H1 (cell line): ENCODE data around the gene FXYD7.

Source experiments
- POLR2A ChIP-seq, 2 experiments: IDR thresholded peaks; 1 replicate in 1 of 2; 2 replicates in 1 of 2; pipeline ENCODE4 v1.6.1; 2011; ENCODE audit warnings: low read depth in 2 of 2, low read length in 2 of 2, mild to moderate bottlenecking in 2 of 2; ENCODE audit errors: control extremely low read depth in 1 of 2
- RFX5 ChIP-seq: IDR thresholded peaks from 2 replicates; pipeline ENCODE4 v1.6.1; 2011; ENCODE audit warnings: low read depth, low read length, improper control_type of control experiment, borderline replicate concordance
- YY1 ChIP-seq: IDR thresholded peaks from 2 replicates; pipeline ENCODE4 v1.6.1; 2011; ENCODE audit warnings: low read depth, mild to moderate bottlenecking, low read length
- TF ChIP-seq, protein P1 (sequence below): IDR thresholded peaks from 2 replicates; pipeline ENCODE4 v1.6.1; 2011; ENCODE audit warnings: low read length, improper control_type of control experiment

DNA sequence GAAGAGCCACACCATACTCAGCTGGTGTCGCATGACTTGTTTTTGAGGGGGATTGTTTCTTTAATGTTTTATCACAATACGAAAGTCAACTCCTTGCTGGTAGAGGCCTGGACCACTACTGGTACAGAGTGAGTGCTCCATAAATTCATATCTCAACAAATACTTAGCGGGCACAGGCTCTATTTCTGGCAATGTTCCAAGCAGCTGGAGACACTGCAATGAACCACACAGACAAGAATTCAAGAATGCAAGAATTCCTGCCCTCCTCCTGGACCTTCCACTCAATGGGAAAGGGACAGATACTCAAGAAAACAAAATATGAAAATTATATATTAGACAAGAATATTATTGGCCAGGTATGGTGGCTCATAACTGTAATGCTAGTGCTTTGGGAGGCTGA, 6.4 kb downstream of the FXYD7 start:
- TF ChIP-seq YY1 (no peak), RFX5 (no peak), POLR2A (IDR thresholded peaks at IDR 0.05; ENCODE audit: control extremely low read depth in 1 of 2, low read depth in 2 of 2, low read length in 2 of 2) (no peak)
- TF ChIP-seq, protein P1, sequence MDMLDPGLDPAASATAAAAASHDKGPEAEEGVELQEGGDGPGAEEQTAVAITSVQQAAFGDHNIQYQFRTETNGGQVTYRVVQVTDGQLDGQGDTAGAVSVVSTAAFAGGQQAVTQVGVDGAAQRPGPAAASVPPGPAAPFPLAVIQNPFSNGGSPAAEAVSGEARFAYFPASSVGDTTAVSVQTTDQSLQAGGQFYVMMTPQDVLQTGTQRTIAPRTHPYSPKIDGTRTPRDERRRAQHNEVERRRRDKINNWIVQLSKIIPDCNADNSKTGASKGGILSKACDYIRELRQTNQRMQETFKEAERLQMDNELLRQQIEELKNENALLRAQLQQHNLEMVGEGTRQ: no peak
